GM21381 (cell line): ENCODE results near the gene PAXX.

Experiments
- ATAC-seq: cut with Tn5 transposase; IDR thresholded peaks from one replicate; pipeline ENCODE4 v1.9.1; 2021; ENCODE audit warnings: mild to moderate bottlenecking, moderate library complexity; ENCODE audit not compliant: unreplicated experiment

PAXX gene

DNA sequence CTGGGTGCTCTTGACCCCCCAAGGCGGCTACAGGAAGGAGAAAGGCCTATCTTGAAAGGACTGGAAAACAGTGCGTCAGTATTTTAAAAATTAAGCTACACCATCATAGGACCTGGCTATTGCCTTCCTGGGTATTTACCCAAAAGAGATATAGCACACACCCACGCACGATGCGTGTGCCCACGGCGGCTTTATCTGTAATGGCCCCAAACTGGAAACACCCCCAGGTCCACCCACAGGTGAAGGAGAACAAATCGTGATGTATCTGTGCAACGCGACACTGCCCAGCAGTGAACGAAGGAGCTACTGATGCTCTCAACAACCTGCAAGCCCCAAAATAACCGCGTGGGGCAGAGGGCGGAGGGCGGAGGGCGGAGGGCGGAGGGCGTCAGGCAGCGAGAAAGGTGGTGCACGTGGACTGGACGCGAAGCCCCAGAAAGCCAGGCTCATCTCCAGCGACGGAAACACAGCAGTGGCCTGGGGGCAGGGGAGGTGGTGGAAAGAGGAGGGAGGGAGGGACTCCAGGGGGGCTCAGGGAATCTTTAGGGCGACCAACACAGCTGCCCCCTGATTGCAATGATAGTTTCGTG is 27.3 kb upstream of the PAXX start:
- ATAC-seq: no peak

DNA sequence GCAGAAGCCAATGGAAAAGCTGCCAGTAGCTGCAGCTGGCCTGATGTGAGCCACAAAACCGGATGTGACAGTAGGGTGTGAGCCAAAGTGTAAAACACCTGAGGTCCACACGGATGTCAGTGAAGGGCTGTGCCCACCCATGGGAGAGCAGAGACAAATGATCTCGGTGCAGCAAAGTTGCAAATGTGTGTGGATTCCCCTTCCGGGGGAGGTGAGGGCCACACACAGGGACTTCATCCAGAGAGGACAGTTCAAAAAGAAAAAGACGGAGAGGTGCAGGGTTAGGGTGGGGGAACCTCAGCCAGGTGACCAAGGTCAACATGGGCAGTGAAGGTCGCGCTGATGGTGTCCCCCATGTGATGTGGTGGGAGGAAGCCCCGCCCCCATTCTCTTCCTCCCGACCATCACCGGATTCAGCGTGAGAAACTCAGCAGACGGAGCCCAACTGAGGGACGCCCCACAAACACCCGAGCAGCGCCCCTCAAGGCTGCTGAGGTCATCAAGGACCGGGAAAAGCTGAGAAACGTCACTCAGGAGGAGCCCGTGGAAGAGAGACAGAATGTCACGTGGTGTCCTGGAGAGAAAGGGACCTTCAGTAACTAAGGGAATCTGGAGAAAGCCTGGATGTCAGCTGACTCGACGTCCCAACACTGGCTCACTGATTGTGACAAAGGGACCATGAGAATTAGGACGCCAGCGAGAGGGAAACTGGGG is 26.3 kb upstream of the PAXX start:
- no peak for ATAC-seq

DNA sequence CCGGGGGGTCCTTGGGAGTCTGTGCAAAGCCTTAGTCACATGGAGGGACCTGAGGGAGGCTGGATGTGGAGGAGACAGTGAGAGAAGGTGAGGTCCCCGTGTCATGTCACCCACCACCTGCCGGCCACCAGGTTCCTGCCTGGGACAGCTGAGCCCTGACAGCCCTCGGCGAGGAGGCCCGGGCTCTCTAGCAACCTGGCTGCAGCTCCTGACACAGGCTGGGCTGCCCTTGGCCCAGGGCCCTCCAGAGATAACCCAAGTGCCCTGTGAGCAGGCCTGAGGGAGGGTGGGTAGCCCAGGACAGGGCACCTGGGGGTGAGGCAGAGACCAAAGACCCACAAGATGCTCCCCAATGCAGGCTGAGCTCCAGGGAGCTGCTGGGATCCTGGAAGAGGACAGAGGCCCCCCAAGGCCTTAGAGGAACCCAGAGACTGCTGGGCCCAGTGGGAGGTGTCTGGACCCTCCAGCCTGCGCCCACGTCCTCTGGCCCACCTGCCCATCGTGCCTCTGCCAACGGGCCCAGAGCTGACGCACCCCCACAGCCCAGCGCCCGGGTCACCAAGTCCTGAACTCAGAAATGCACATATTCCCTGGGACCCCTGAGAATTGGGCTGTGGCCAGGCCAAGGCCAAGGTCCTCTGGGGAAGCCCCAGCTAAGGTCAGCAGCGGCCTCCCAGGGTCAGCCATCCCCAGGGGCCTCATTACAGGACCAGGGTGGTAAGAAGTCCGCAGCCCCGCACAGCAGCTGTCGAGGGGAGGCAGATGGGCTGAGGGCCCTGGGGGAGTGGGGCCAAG is 23.7 kb upstream of the PAXX start:
- ATAC-seq: no peak

DNA sequence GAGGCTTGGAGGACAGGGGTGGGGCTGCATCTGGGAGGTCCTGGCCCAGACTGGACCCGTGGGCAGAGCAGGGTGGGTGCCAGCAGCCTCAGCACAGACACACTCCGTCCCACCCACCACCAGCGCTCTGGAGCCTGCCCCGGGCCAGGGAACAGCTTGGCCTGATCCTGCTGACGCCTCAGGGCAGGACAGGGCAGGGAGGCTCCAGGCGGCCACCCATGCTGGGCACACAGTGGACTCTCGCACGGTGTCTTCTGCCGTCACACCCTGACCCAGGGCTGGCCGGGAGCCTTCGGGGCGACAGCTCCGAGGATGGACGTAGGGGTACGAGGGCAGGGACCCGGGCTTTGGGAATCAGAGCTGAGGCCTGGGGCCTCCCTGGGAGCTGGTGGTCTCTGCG is 23.1 kb upstream of the PAXX start:
- no peak for ATAC-seq

DNA sequence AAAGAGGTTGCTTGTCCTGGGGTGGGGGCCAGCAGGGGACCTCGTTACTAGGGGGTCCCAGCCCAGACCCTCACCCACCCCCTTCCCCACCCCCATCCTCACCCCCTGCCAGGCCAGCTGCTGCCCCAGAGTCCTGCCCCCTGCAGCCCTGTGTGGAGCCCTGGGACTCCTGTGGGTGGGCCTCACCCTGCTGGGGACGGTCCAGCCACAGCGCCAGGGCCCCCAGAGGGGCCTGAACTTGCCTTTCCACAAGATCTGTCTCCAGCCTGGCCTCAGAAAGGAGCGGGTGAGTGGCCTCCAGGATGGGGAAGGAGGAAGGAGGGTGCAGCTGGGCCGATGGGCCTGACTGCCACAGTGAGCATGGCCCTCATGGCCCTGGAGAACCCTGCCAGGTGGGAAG is 22.4 kb upstream of the PAXX start:
- no peak for ATAC-seq

DNA sequence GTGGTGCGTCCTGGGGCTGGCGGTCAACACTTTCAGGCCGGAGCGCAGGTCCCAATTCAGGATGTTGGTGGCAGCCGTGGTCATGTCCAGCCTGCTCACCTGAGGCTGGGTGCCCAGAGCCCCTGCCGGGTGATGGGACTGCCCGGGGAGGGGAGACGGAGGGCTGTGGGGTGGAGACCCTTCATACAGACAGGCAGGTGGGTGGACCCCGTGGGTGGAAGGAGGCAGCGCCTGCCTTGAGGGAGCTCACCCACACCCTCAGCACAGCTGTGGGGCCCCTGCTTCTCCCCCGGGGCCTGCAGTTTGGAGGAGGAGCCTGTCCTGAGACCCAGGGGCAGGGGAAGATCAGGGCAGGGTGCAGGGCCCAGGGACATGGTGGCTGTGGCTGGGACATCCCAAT is 21.9 kb upstream of the PAXX start:
- no peak for ATAC-seq

DNA sequence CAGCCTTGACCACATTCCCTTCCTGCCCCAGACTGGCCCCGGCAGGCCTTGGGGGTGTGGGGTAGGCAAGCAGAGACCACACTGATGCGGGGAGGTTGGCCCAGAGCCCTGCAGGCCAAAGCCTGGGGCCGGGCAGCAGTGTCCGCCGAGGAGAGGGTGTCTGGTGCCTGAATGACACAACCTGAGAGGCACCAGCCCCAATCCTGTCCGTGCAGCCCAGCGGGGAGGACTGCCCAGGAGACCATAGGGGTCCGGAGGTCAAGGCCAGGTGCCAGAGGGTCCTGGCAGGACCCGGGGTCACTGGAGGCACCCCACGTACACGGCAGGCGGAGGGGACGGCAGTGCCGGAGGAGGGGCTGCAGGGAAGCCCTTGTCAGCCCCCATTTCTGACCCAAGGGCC is 20.5 kb upstream of the PAXX start:
- no peak for ATAC-seq

DNA sequence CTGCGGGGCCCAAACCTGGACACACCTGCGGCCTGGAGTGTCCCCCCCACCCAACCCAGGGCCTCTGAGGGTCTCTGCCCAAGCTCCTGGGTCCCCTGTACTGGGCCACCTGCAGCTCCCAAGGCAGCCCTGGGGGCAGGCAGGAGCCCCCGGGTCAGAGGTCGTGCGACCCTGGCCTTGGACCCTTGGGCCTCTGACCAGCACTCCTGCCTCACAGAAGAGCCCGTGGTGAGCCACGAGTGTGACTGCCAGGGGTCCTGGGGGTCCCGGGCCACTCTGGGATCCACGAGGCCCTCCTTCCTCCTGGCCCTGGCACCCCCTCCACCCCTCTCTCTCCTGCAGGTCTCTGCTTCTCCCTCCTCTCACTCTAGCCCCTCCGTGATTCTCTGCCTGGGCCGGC is 19.9 kb upstream of the PAXX start:
- ATAC-seq: no peak

DNA sequence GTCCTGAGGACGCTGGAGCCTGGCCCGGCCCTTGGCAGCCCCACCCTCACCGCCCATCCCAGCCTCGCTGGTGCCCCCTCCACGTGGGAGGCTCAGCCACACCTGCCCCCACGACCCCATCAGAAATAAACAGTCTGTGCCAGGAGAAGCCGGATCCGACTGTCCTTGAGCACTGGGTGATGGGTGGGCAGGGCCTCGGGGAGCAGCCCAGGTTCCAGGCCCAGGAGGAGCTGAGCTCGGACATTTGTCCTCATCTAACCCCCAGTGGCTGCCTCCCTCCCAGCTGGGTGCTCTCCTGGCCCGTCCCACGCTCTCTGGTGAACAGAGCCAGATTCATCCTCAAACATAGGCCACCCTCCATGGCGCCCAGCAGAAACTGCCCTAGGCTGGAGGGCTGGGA is 19.5 kb upstream of the PAXX start:
- ATAC-seq: no peak

DNA sequence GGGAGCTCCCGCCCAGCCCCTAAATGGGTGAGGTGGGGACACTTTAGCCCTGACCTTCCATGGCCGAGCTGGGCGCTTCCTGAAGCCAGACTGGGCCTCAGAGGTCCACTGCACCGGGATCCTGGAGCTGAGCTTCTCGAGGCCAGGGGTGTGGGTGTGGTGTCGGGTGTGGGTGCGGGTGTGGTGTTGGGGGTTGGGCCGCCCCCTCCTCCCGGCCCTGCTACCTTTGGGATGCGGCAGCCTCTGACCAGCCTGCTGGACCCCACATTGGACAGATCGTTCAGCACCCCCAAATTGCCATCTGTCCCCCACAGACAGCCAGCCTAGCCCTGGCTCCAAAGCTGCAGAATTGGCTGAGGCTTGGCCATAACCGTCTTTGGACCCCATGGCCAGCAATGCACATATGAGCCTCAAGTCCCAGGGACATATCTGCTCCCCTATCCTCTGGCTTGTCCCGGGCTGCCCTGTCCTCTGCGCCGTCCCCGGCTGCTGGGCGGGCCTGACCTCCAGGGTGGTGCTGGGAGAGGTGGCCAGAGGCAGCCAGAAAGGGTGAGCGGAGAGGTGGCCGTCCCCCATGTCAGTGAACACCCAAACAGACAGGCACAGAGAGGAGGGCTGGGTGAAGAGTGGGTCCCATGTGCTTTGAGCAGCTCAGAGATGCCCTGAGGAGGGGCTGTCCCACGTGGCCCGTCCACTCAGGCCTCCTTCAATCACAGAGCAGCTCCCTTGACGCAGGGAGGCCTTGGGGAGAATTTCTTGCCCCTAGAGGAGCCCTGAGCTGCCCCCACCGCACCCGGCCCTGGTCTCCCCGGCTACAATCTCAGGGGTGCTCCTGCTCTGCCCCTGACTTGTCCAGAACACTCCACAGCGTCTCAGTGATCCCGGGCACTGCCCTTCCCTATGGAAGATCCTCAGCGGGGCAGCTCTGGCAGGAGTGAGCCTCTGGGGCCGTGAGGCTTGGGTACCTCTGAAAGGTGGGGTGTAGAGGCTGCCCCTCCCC is 18.3 kb upstream of the PAXX start:
- no peak for ATAC-seq

DNA sequence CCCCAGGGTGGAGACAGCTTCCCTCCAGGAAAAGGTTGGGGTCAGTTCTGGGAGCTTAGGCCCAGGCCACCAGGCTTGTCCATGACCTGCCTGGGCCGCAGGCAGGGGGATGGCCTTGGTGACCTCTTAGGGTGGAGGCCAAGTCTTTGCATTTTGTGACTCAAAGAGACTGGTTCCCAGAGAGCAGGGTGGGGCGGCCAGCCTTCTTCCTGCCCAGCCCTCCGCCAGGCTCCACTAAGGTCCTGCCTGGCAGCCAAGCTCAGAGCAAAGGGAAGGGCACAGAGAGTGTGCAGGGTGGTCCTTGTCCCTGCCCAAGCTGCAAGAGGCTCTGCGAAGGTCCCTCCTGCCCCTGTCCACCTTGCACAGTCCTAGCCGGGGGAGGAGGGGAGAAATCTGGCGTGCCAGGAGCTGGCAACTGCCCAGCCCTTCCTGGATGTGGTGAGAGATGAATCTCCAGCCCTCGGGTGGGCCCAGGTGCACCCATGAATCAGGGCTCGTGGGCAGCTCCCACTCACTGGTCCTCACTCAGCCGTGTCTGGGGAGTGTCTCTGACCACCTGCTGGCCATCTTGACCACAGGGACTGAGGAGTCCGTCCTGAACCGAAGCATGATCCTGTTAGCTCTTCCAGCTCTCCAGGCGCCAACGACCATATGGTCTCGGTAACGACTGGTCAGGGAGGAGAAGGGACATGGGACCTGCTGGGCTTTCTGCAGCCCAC is 17.2 kb upstream of the PAXX start:
- no peak for ATAC-seq

DNA sequence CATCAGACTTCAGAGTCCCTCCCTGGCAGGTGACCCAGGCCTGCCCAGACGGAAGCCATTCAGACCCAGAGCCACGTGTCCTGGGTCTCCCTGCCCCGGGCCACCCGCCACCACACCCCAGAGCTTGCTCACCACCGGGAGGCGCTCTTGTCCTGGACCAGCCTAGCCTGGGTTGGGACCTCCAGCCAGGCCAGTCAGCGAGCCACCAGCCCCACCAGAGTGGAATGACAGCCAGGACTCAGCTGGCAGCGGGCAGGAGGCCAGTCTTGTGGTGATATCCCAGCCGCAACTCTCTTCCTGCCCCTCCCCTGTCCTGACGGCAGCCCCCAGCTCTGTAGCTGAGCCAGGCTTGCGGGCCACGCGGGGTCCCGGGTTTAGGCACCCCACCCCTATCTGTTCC is 16.6 kb upstream of the PAXX start:
- no peak for ATAC-seq

DNA sequence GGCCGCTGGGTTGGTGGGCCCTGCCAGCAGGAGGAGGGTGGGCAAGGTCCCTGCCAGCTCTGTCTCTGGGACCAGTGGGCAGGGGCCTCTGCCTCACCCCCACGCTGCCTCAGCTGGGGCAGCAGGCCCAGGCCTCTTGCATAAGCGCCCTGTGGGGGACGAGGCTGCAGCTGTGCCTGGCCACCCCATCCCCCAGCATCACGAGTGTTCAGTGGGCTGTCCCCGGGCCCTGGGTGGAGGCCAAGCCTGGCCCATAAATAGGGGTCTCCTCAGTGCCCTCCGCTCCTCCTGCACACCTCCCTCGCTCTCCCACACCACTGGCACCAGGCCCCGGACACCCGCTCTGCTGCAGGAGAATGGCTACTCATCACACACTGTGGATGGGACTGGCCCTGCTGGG is 15.0 kb upstream of the PAXX start, which contains the start of gene PTGDS:
Gene PTGDS (plus strand): TSS at position 282 of the 400 bp plus-strand sequence. CDS start 75 bp downstream, at position 357.
- ATAC-seq: no peak

DNA sequence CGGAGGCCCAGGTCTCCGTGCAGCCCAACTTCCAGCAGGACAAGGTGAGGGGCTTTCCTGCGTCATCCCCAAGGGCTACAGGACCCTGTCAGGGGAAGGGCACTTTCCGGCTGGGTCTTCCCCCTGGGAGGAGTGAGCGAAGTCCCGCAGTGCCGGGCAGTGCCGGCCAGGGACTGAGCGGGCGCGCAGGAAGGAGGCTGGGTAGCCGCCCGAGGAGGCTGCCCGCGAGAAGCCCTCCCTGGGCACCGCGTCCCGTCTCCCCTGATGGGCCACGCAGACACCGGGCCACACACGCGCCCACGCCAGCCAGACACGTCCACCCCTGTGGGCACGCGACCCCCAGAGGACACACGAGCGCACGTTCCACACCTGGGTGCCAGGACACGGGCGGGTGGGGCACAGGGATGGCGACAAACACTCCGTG is 14.6 kb upstream of the PAXX start:
- no peak for ATAC-seq

DNA sequence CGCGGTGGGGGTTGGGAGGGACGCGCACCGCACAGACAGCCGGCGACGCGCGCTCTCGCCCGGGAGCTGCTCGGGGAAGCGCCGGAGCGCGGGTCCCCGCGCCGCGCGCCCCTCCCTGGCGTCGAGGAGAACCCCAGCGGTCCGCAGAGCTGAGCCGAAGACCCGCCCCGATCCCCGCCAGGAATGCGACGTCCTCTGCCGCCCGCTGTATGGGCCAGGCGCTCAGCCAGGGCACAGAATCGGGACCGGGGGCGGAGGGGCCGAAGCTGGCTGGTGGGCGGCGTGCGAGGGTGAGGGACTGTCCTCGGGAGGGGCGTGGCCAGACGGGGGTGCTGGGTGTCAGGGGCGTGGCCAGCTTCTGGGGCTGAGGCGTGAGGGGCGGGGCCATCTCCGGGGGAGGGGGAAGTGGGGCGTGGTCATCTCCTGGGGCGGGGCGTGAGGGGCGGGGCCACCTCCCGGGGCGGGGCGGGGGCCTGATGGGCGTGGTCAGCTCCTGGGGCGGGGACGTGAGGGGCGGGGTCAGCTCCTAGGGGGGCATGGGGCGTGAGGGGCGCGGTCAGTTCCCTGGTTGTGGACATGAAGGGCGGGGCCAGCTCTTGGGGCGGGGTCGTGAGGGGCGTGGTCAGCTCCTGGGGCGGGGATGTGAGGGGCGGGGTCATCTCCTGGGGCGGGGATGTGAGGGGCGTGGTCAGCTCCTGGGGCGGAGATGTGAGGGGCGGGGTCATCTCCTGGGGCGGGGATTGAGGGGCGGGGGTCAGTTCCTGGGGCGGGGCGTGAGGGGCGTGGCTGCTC is 14.0 kb upstream of the PAXX start:
- no peak for ATAC-seq

DNA sequence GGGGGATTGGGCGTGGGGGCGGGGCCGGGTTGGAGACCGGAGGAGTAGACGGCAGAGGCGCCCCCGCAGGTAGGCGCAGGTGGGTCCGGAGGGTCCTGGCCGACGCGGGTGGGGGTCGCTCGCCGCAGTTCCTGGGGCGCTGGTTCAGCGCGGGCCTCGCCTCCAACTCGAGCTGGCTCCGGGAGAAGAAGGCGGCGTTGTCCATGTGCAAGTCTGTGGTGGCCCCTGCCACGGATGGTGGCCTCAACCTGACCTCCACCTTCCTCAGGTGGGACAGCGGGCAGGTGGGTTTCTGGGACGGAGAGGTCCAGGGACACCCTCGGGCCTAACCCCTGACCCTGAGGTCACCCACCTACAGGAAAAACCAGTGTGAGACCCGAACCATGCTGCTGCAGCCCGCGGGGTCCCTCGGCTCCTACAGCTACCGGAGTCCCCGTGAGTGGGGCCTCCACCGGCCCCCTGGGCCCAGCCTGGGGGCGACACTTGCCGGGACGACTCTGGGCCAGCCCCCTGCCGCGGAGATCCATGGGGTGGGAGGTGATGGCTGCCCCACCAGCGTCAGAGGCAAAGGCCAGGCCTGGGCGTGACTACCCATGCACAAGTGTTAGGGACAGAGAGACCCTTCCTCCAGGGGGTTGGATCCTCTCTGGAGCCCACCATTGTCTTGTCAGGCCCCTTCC is 13.2 kb upstream of the PAXX start:
- no peak for ATAC-seq

DNA sequence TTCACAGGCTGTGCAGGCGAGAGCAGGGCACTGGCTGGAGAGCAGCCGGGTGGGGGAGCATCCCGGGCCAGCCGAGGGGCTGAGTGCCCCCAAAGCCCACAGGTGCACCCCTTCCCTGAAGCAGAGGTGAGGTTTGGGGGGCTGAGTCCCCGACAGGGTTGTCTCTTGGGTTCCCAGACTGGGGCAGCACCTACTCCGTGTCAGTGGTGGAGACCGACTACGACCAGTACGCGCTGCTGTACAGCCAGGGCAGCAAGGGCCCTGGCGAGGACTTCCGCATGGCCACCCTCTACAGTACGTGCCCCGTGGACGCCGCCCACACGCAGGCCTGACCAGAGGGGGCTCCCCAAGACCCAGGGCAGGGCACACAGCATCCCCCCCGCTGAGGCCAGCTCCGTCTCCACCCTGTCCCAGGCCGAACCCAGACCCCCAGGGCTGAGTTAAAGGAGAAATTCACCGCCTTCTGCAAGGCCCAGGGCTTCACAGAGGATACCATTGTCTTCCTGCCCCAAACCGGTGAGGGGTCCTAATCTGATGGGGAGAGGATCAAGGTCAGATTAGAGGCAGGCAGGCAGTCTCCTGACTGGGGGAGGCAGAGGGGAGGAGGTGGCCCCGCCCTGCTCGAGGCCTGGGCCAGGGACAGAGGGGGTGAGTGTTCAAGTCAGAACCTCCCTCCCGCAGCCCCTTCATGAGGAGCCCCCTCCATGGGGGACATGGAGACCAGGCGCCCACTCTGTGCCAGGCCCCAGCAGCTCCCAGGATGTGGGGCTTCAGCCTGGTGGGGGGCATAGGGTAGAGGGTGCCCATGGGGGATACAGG is 12.2 kb upstream of the PAXX start:
- no peak for ATAC-seq
